Endometrial microvascular endothelial cells (primary cell): Measurements from ENCODE around the gene UBE2N. TPM values are rescaled to one million over a fixed set of nuclear protein-coding genes. Genes with fewer than 3 reads are reported as not detected.
"Not testable (repeated sequence)": the region's sequence is repeated elsewhere in the genome, so short reads cannot be mapped to it uniquely, and the experiment has no call there.

Experiments used
- in situ Hi-C: cut with HindIII; loops from 2 replicates; pipeline ENCODE4 v1.10.0; 2017; ENCODE audit warnings: low sequenced_read_pairs, low pct_unique_long_range_greater_than_20kb; ENCODE audit errors: inconsistent ontology term
- total RNA-seq: library from RNA; depleted of rRNA; stranded (reverse); fragments of >200 nt; gene quantifications from one replicate; pipeline ENCODE4 v1.2.3, GENCODE V29; 2015; ENCODE audit errors: inconsistent ontology term

The UBE2N gene
- total RNA-seq, 1 donor from 2014 or later = 69.1 TPM

DNA sequence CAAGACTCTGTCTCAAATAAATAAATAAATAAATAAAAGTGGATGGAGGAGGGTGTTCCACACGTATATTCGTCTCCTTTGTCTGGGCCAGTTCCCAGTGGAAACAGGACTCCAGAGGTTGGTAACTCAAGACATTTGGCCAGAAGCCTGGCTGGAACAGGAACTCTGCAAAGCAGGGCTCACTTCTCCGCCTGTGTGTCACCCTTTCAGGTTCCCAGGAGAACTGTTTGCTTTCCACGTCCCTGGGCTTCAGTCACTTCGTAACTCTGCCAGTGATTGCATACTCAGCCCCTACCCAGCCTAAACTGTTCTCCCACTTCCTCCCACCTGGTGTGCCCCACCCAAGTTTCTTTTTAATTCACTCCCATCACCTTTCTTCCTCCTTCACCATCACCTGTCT lies 7.0 kb upstream of the UBE2N start:
- in situ Hi-C loops = no loop called here

DNA sequence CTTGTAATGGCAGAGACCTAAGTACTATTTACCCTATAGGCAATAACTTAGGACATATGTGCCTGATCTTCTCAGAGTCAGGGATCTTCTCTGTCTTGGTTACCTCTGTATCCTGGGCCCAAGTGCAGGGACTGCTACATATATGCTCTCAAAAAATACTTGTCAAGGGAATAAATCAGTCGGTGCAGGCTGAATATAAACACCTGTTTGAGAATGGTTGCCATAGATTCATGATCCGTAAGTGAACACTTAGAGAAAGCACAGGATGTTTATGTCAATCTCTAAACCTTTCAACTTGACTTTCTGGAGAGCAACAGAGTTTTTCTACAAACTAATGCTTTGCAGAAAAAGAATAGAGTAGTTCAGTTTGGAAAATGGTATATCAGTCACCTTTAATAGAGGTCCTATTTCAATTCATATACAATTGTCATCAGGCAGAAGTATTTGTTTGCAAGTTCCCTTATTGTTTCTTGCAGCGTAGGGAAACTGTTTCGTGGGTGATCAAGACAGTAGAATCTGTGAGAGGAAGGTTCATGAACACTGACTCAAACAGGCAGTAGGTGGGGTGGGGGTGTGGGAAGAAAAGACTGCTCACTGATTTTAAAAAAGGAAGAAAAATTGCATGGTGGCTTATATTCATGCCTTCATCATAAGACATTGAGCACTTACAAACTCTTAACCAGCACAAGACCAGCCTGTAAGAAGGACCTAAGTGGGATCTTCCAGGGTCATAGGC lies 6.0 kb upstream of the UBE2N start:
- in situ Hi-C loops = no loop called here

DNA sequence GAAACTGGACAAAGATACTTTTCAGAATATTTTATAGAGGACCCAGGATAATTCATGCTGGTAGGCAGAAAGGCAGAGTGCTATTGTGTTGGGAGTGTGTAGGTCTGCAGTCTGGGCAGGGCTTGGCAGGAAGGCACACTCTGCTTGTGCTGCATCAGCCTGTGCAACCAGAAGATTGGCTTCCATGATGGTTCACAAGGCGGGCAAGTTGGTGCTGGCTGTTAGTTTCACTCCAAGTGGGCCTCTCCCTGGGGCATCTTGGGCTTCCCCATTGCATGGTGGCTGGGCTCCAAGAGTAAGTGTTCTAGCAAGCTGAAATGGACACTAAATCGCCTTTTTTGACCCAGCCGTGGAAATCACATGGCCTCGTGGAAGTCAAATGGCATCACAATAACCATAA lies 1.8 kb upstream of the UBE2N start:
- in situ Hi-C loops = no loop called here

DNA sequence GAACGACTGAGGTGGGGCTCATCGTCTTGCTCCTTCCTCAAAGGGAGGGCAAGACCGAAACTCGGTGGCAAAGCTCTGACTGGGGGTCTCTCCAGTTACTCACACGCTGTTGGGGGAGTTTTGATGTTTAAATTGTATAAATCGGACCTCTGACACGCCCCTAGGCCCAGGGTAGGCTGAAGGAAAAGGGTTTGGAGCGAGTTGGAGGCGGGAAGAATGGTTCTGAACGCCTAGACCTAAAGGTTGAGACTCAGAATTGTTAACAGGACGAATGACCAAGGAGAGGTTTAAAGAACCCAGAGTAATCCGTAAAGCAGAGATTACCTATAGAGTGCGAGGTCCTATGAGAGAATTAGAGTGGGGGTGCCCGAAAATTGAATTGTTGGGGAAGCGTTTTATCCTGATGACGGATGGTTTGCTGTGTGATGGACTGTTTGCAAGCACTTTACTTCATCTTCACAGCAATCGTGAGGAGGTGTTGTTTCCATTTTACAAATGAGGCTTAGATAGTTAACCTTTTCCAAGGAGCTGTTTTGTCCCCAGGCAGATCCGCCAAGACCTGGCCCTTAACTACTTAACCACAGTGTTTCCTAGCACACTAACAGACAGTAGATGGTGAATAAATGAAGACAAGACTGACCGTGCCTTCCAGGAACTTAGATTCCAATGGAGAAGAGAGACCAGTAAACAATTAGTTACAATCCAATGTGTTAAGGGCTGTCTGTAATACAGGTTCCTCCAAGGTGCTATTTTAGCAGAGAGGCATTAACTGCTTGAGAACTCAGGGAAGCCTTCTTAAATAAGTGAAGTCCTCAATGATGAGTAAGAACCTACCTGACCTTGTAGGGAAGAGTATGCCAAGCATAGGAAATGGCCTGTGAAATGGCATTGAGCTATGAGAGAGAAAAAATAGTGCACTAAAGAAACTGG lies 929 bp upstream of the UBE2N start:
- in situ Hi-C loops = no loop called here

DNA sequence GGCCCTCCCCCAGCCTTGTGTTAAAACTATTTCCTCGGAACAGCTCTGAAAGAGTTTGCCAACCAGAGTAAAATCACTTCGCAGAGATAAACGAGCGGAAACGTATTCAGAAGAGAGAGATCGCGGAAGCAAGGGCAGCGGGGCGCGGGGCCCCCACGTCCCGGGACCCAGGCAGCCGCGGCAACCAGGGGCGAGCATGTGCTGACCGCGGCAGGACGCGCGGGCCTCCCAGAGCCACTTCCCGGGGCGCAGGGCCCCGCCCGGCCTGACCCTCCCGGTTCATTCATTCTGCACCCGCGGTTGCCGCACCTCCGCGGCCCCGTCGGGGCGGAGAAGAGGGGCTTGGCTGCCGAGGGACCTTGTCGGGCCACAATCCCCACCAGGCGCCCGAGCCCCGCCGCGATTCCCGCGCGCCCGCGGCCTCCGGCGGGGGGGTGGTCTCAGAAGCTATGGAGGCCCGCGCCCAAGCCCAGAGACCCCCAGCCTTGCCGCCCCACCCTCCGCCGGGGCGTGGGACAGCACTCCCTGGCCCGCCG lies 598 bp downstream of the UBE2N start:
- in situ Hi-C loops = no loop called here

DNA sequence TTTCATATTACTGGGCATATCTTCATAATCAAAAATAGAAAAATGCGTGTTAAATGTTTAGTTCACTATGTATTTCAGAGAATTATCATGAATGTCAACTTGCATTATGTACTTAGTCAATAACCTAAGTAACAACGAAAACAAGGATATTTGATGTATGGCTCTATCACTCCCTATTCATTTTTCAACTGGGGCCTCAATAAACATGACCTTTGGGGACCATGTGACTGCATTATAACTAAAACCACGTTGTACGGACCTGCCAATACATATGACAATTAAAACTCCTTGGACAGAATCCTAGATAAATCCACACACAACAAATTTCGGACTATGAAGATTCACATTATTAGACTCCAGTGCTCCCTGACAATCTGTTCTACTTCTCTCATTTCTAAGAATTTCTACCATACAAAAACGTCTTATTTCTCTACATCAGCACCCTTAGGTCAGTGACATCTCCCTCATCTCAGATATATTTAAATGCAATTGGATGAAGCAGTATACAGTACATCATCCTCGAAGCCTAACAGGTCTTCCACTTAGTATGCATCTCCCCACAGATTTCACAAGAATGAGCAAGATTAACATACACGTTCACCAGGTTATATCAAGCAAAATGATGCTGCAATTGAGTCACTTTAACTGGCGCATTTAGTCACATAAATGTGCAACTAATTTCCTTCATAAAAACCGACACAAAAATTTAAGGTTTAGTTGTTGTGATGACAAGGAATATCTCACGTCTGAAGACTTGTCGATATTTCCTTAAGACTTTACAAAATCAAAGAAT lies 1.5 kb downstream of the UBE2N start:
- in situ Hi-C loops = no loop called here

DNA sequence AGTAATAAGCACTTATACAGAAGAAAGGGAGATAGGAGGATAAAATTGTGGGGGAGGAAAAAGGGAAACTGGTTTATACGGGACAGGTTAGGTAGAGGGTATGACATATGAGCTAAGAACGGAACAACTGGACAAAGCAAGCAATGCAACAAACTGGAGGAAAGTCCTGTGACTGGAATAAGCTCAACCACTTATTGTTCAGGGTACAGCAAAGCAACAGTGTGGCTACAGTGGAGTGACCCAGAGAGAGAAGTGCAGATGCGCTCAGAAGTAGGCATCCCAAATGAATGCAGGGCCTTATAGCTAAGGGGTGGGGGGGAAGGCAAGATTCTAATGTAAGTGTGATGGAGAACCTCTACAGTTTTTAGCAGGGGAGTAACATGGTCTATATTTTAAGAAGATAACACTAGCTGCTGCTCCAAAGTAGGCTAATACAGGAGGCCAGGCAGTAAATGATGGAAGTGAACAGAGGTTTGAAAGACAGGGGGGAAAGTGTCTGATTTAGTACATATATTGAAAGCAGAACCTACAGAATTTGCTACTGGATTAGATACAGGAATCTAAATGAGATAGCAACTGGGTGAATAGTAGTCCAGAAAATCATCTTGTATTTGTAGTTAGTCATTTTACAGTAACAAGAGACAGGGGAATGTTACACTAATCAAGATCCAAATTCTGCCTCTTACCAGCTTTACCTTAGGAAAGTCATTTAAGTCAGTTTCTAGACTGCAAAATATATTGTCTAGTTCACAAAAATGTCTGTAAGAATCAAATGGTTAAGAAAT lies 3.3 kb downstream of the UBE2N start:
- in situ Hi-C loops = no loop called here

GRCh38 chr12:93434256-93434865 lies 7.4 kb downstream of the UBE2N start:
- in situ Hi-C loops = no loop called here

DNA sequence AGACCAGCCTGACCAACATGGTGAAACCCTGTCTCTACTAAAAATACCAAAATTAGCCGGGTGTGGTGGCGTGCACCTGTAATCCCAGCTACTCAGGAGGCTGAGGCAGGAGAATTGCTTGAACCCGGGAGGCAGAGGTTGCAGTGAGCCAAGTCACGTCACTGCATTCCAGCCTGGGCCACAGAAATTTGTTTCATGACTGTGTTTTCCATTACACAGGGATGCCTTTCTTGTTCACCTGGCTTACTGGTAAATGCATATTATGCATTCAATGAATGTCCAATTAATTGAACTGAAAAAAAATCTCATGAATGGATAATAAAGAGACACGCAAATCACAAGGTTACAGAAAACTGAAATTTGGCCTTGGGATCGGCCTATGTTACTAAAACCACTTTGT lies 9.7 kb downstream of the UBE2N start:
- in situ Hi-C loops = not testable (repeated sequence)

- in situ Hi-C loops = no loop called here
Observed at GRCh38 chr12:93430280-93430679, 11.5 kb downstream of the UBE2N start.

GRCh38 chr12:93429852-93430251 lies 11.9 kb downstream of the UBE2N start:
- in situ Hi-C loops = no loop called here

DNA sequence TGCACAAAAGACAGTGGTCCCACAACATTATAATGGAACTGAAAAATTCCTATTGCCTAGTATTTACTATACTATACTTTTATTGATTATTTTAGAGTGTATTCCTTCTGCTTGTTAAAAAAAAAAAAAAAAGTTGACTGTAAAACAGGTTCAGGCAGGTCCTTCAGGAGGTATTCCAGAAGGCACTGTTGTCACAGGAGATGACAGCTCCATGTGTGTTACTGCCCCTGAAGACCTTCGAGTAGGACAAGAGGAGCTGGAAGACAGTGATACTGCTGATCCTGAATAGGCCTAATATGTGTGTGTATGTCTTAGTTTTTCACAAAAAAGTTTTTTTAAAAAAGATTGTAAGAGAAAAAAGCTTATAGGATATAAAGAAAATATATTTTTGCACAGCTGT lies 12.3 kb downstream of the UBE2N start:
- in situ Hi-C loops = no loop called here

DNA sequence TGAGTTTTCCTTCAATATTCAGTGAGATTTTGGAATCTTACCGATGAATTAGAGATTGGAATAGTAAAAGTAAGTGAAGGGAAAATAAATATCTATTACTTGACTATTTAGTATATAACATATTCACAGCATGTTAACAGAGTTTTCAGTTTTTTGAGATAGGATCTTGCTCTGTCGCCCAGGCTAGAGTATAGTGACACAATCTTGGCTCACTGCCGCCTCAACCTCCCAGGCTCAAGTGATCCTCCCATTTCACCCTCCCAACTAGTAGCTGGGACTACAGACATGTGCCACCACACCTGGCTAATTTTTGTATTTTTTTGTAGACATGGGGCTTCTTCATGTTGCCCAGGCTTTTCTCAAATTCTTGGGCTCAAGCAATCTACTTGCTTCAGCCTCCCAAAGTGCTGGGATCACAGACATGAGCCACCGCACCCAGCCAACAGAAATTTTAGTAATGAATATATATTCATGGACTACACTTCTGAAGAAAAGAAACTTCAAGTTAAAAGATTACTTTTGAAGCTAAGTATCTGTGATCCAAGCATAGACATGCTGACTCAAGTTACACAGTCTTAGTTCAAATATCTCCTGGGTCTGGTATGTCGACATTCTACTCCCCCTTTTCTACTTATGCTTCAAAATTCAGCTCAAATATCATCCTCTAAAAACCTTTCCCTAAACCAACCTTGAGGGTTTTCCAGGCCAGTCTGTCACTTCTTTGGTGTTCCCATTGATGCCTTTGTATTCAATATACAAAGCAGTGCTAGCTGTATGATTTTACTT lies 13.8 kb downstream of the UBE2N start:
- in situ Hi-C loops = no loop called here

DNA sequence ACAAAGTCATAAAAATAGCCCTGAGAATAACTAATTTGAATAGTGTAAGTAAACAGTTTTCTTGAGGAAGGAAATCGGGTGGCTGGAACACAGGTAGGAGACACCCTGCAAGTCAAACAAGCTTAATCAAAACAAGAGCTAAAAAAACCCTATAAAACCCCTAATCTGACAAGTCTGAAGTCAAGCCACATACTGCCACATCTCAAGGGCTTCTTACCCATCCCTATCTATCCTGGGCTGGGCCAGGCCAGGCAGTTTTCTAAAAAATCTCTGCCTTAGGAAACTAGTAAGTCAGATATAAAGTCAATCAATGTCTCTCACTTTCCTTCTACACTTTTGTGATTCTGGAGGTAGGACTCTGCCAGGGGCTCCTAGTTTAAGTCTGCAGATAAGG lies 15.3 kb downstream of the UBE2N start:
- in situ Hi-C loops = no loop called here

DNA sequence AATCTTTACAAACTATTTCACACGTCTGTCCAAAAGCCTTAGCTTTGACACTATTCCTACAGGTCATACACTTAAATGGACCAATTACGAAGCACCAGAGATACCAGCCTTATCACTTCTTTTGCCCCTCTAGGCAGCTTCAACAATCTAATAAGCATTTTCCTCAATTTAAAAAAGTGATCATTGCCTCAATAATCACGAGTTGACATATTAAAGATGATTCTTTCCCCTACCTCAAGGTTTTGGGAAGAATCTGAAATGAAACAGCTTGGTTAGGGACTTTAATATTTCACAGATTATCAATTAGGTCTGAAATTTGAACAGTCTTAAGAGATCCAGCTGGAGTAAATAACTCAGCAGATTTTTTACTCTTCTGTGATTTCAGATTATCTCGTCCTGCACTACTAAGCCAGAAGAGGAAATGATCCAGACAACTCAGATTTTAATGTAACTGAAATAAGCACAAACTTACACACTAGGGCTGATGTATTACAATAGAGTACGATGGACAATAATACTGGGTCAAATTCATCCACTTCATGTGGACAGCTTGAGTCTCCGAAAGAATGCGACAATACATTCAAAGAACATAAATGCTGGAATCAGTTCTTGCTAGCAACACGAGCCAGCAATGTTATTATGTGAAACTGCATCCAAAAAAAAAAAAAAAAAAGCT lies 15.9 kb downstream of the UBE2N start:
- in situ Hi-C loops = no loop called here

DNA sequence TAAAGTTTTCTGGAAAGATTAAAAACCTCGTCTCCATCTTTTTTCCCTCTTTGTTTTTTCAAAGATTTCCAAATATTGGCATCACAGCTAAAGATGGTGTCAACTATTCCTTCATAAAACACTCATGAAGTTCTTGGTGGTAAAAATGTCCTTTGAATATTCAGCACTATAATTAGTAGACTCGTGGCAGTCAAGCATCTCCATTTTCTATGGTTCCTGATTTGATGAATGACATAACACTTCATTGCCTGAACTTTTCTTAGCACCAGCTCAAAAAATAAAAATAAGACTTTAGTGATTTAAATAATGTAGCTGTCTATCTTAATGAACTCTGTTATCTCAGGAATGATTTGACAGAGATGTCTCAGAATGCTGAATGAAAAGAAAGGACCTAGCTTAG lies 19.7 kb downstream of the UBE2N start:
- in situ Hi-C loops = loop anchor here (25.0 kb wide), 1 partner anchor 610 kb away; no protein-coding TSS in a partner anchor
